Stomach (tissue), 4 donors: ENCODE results near the gene SLC44A1.

Experiments used
- CTCF ChIP-seq, 7 experiments: fragments of 450-650 bp in 4 of 7; fragments of 200-600 bp in 3 of 7; sonication (generic) in 3 of 7; IDR thresholded peaks; one replicate each; pipeline ENCODE4 v1.5.1; 2016 to 2019; ENCODE audit warnings: antibody characterized with exemption in 7 of 7, control low read depth in 2 of 7, mild to moderate bottlenecking in 1 of 7
- POLR2AphosphoS5 ChIP-seq, 3 donors: sonication (generic); formaldehyde crosslinking; IDR thresholded peaks; one replicate each; pipeline ENCODE4 v1.6.1; 2016; ENCODE audit warnings: antibody characterized with exemption in 3 of 3

DNA sequence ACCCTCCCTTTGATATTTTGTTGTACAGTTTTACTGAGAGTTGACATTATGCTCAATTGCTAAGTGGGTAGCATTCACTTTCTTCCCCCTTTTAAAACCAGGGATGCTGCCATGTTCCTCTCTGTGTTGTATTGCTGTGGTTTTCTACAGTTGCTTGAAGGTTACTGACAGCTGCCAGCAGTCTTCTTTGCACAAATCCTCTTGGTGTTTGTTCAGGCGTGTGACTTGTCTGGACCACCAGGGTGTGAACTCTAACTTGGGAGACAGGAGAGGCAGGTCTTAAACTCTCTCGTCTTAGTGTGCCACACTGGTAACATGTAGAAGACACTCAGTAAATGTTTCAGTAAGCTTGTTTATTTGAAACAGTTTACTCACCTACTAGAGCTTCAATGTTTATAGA lies 25.1 kb downstream of the SLC44A1 start:
- TF ChIP-seq CTCF (IDR thresholded peaks at IDR 0.05) (no peak), POLR2AphosphoS5 (IDR thresholded peaks at IDR 0.05) (no peak)
